Activated CD8-positive, alpha-beta memory T cell treated with anti-CD3 and anti-CD28 coated beads, Interleukin-2, amount 10 ng/mL, durations not matched to agents 7 days and 5 days (primary cell): ENCODE measurements around the gene FOXO3. TPM values are rescaled to one million over a fixed set of nuclear protein-coding genes. Genes with fewer than 3 reads are reported as not detected.

Experiments
- ATAC-seq: fragments of 150-1000 bp; cut with Tn5 transposase; one replicate; pipeline ENCODE4 v1.10.0; 2021; ENCODE audit warnings: moderate library complexity
- CTCF ChIA-PET: fragments of 350-600 bp; sonication (Branson Sonifier 250); formaldehyde crosslinking; loops from one replicate; lab custom pipeline; 2021; ENCODE audit warnings: antibody characterized with exemption; lab: Charles Lee
- DNase-seq: peaks from one replicate; pipeline ENCODE4 v3.0.0-alpha.2; 2020
- H3K27ac Mint-ChIP-seq: one replicate; pipeline ENCODE4 v1.8.0; 2021; ENCODE audit warnings: mild to moderate bottlenecking, mixed read lengths
- H3K27me3 Mint-ChIP-seq: one replicate; pipeline ENCODE4 v1.8.0; 2021; ENCODE audit warnings: mixed read lengths
- H3K36me3 Mint-ChIP-seq: one replicate; pipeline ENCODE4 v1.8.0; 2021; ENCODE audit warnings: mild to moderate bottlenecking, mixed read lengths
- H3K4me1 Mint-ChIP-seq: one replicate; pipeline ENCODE4 v1.8.0; 2021; ENCODE audit warnings: mixed read lengths
- H3K4me3 Mint-ChIP-seq: one replicate; pipeline ENCODE4 v1.8.0; 2021; ENCODE audit warnings: mild to moderate bottlenecking, moderate library complexity, mixed read lengths
- H3K9me3 Mint-ChIP-seq: one replicate; pipeline ENCODE4 v1.8.0; 2022; ENCODE audit warnings: low read depth, mixed read lengths
- total RNA-seq, 2 experiments: library from RNA; stranded (reverse); gene quantifications; one replicate each; pipeline ENCODE4 v1.2.3, GENCODE V29; 2021

Gene FOXO3
- total RNA-seq, 2 experiments from 2014 or later, result 13.4 to 14.7 TPM

DNA sequence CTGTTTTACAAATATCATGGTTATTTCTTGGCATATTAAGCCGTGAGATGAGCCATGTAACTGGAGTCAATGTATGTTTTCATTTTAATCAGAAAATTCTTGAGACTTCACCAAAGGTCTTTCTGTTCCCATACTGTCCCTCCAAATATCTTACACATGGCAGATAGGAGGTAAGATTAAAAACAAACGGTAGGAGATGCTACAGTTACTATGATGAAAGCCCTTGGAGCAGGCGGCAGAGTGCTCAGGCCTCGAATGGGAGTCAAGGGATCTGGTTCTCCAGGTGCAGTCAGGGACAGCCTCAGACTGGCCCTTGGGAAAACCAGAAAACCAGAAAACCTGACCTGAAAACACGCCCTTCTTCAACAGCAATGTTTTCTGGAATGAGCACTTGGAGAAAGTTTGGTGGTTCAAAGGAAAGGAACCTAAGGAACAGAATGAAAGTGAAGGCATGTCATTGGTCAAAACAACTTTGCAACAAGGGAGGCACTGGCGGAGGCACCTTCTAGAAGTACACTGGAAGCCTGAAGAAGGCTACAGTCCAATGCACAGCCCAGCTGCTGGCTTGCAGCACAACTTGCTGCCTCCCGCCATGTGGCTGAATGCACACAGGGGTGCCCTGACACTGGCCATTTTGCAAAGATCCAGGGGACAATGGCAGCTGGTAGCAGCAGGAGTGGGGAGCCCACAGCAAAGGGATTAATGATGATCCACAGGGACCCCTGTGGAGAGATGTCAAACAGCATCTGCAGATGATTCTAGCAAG, 17.4 kb upstream of the FOXO3 start:
- CTCF ChIA-PET, result interaction anchor here (1.2 to 8.9 kb wide), 11 partner anchors 15 to 535 kb away, joined by 3 to 115 read pairs (median 7); partner anchors contain the start of gene ARMC2
- H3K27me3 Mint-ChIP-seq, result peaks cover 16% of the 10 kb centered on the region
- peaks cover 2% of the 10 kb centered on the region for H3K9me3 Mint-ChIP-seq
- peaks cover 2% of the 10 kb centered on the region for H3K36me3 Mint-ChIP-seq
- no peak overlapping the region for H3K4me3 Mint-ChIP-seq
- ATAC-seq (no peak), DNase-seq (no peak)
- no peak overlapping the region for H3K27ac Mint-ChIP-seq
- peaks cover 19% of the 10 kb centered on the region for H3K4me1 Mint-ChIP-seq

DNA sequence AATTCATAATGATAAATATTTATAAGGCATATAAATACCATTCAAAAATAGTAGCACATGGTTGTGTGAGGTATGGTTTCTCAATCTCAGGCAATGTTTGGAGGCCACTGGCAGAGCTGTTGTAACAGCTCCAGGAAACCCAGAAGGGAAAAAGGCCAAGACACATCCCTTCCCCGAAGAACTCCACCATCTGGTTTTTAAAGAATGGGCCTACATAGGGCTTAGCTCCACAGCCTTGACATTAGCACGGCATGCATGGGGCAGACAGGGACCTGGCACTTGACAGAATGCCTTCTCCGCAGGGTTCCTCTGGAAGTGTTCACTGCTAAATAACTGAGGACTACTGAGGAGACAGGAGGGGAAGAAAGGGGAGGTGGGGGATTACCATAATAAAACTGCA, 16.1 kb upstream of the FOXO3 start:
- H3K36me3 Mint-ChIP-seq, result peaks cover under 1% of the 10 kb centered on the region
- peaks cover under 1% of the 10 kb centered on the region for H3K9me3 Mint-ChIP-seq
- H3K27me3 Mint-ChIP-seq, result peaks cover 15% of the 10 kb centered on the region
- peaks cover 19% of the 10 kb centered on the region for H3K4me1 Mint-ChIP-seq
- no peak for ATAC-seq
- DNase-seq, result no peak
- CTCF ChIA-PET, result interaction anchor here (0.8 to 8.9 kb wide), 4 partner anchors 239 to 529 kb away, joined by 3 to 115 read pairs (median 6); no protein-coding TSS in a partner anchor
- no peak overlapping the region for H3K27ac Mint-ChIP-seq
- H3K4me3 Mint-ChIP-seq, result no peak overlapping the region

DNA sequence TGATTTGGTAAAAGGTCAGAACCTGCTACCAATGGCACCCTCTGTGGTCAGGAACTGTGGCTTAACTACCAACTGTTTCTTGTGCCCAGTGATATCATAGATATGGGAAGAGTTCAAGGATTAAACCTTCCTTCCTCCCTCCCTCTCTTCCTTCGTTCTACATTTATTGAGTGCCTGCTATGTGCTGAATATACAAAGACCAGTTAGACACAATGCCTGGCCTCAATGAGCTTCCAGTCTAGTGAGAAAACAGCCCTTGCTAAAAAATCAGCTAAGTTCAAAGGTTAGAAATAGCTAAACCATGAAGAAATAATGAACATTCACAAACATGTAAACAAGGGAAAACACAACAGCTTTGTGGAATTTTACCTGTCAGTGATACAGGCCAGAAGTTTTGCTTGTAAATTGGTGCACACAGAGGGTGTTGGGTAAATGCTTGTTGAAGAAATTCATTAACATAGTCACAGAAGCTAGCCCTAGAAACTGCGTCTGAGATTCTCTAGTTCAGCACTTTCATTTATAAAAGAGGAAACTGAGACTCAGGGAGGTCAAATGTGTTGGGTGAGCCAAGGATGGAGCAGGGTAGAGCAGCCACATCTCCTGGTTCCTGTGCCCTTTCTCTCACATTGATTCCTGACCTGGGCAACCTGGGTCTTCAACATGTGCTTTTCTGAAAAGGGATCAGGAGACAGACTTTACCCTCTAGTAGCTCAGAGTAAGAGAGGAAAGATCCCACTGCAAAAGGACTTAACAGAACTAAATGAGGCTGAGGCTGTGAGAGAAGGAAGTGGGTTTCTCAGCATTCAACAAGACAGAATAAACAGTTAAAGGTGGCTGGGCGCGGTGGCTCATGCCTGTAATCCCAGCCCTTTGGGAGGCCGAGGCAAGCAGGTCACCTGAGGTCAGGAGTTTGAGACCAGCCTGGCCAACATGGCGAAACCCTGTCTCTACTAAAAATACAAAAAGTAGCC, 14.4 kb upstream of the FOXO3 start:
- CTCF ChIA-PET, result interaction anchor here (1.1 to 8.9 kb wide), 8 partner anchors 11 to 527 kb away, joined by 3 to 115 read pairs (median 6); partner anchors contain the start of gene ARMC2
- no peak for DNase-seq
- H3K4me3 Mint-ChIP-seq, result no peak overlapping the region
- peaks cover 6% of the 10 kb centered on the region for H3K27me3 Mint-ChIP-seq
- ATAC-seq, result no peak
- peaks cover 19% of the 10 kb centered on the region for H3K4me1 Mint-ChIP-seq
- H3K9me3 Mint-ChIP-seq, result no peaks in the 10 kb centered on the region
- H3K36me3 Mint-ChIP-seq, result no peaks in the 10 kb centered on the region
- H3K27ac Mint-ChIP-seq, result peak overlapping the region; percentile 69

DNA sequence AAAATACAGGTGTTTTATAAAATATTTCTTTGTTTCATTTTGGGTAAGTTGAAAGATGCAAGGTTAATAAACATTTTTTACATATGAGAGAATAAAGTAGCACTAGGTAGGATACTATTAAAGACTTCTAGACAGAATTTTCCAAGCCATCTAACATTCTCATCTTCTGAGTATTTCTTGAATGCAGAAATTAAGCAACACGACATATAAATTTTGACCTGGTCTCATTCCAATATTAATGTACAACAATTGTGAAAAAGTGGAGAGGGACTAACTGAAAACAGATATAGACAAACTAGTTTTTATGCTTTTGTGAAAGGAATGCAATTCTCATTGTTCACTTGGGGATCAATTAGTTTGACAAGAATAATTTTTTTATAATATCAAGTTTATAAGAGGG, 11.5 kb upstream of the FOXO3 start:
- Mint-ChIP-seq H3K27me3 (peaks cover 5% of the 10 kb centered on the region), H3K36me3 (no peaks in the 10 kb centered on the region), H3K4me1 (peaks cover 11% of the 10 kb centered on the region), H3K4me3 (no peak overlapping the region), H3K27ac (no peak overlapping the region), H3K9me3 (no peaks in the 10 kb centered on the region)
- CTCF ChIA-PET, result no interaction called here
- ATAC-seq (no peak), DNase-seq (no peak)

DNA sequence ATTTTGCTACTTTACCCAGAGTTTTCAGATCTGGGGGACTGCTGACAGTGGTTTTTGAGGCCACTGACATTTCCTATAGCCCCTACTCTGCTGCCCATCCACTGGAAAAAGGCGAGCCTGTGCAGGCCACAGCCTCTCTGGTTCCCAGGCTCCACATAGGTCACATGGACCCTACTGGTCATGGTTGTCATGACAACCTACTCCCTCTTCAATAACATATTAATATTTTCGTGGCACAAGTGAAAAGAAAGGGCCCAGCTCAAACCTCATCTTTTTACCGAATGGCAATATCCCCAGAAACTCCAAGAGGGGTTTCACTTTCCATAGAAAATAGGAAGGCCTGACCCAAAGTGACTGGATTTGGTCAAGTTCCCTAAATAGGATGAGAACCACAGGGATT, 11.0 kb upstream of the FOXO3 start:
- CTCF ChIA-PET, result interaction anchor here (1.8 kb wide), 1 partner anchor 8 kb away, joined by 8 read pairs; no protein-coding TSS in a partner anchor
- H3K4me1 Mint-ChIP-seq, result peaks cover 11% of the 10 kb centered on the region
- no peaks in the 10 kb centered on the region for H3K9me3 Mint-ChIP-seq
- no peak overlapping the region for H3K4me3 Mint-ChIP-seq
- ATAC-seq (no peak), DNase-seq (no peak)
- no peaks in the 10 kb centered on the region for H3K36me3 Mint-ChIP-seq
- peaks cover 5% of the 10 kb centered on the region for H3K27me3 Mint-ChIP-seq
- no peak overlapping the region for H3K27ac Mint-ChIP-seq

DNA sequence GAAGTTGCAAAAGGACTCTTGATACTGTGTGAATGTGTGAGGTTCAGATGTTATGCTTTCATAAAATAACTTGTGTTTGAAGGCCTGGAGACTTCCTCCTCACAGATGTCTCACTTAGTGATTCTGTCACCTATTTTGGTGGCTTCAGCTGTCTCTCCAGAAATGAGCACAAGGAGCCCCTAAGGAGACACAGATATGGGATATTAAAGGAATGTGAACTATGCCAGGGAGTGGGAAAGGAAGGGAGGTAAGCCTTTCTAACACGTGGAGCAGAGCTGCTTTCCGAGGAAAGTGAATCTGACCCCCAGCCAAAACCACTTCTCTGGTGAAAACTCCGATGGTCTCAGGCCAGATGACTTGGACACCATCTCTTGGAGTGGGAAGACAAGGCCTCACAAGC, 10.5 kb upstream of the FOXO3 start:
- Mint-ChIP-seq H3K27me3 (peaks cover 8% of the 10 kb centered on the region), H3K36me3 (no peaks in the 10 kb centered on the region), H3K27ac (no peak overlapping the region), H3K4me3 (no peak overlapping the region), H3K9me3 (no peaks in the 10 kb centered on the region), H3K4me1 (peaks cover 11% of the 10 kb centered on the region)
- CTCF ChIA-PET, result interaction anchor here (1.8 kb wide), 1 partner anchor 9 kb away, joined by 8 read pairs; no protein-coding TSS in a partner anchor
- ATAC-seq (no peak), DNase-seq (no peak)

DNA sequence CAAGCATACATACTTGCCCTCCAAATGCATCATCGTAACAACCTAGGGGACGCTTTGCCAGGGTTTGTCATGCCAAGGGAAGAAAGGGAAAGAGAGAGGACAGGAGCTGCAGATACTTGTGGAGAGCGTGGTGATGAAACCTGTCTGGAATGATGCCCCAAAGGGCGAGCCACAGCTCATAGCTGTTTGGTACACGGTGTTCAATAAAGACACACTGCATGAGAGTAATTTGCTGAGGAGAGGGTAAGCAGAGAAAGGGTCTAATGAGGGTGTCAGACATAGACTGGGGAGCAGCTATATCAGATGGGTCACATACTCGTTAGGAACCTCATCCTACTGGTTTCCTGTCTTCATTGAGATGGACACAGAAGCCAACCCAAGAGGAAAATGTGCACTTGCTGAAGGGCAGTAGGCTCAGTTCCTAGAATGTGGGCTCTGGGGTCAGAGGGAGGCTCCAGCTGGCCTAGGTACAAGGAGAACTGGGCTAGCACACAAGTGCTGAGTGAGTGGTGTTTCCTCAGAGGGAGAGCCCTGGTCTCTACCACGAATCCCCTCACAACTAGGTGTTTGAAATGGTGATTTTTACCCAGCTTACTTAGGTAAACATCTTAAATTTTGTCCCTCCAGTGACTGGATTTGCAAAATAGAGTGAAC, 5.2 kb upstream of the FOXO3 start:
- Mint-ChIP-seq H3K4me3 (no peak overlapping the region), H3K27me3 (peaks cover 22% of the 10 kb centered on the region), H3K27ac (no peak overlapping the region), H3K9me3 (no peaks in the 10 kb centered on the region), H3K4me1 (peaks cover 12% of the 10 kb centered on the region), H3K36me3 (no peaks in the 10 kb centered on the region)
- DNase-seq, result no peak
- ATAC-seq, result no peak
- CTCF ChIA-PET, result interaction anchor here (0.6 to 3.2 kb wide), 3 partner anchors 14 to 280 kb away, joined by 4 to 17 read pairs (median 4); no protein-coding TSS in a partner anchor

DNA sequence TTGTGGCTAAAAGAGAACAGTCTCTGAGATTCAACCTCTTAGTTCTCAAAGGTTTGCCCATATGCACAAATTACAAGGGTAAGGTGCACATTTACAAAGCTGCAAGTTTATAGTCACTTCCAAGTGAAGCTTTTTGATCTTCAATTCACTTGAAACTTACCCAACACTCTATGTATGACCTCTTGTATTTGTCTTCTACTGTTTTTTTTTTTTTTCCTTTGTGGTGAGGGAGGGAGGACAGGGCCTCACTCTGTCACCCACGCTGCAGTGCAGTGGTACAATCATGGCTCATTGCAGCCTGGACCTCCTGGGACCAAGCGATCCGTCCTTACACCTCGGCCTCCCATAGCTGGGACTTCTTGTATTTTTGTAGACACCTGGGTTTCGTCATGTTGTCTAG, 4.5 kb upstream of the FOXO3 start:
- Mint-ChIP-seq H3K4me3 (no peak overlapping the region), H3K4me1 (peaks cover 12% of the 10 kb centered on the region), H3K36me3 (no peaks in the 10 kb centered on the region), H3K27ac (no peak overlapping the region), H3K27me3 (peaks cover 22% of the 10 kb centered on the region), H3K9me3 (no peaks in the 10 kb centered on the region)
- no peak for DNase-seq
- CTCF ChIA-PET, result interaction anchor here (0.9 to 1.4 kb wide), 2 partner anchors 9 to 280 kb away, joined by 3 to 4 read pairs; no protein-coding TSS in a partner anchor
- no peak for ATAC-seq

DNA sequence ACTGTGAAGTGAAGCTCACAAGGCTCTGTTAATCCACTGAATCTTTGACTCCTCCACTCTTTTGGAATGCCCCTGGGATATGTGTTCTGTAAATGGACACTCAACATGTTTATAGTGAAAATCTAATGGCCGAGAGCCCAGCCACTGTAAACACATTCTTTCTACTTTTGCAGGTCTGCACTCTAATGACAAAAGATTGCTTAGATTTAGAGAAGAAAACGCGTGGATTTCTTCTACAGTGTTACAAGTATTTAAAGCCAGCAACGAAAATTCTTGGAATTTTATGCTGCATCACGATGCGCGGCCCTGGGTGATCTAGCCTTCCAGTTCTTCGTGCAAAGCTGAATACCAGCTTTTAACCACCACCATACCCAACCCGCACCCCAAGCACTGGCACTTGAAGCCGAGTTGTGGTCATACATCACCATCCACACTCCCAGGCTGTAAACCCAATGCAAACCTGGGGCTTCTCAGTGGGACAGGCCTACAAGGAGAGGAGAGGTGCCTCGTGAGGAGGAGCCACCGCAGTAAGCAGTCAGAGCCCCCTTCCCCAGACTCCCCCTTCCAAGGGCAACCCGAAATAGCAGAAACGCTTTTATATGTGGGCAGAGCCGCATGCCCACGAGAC, 3.7 kb upstream of the FOXO3 start:
- Mint-ChIP-seq H3K4me3 (peak overlapping the region; percentile 91), H3K9me3 (no peaks in the 10 kb centered on the region), H3K27me3 (peaks cover 22% of the 10 kb centered on the region), H3K27ac (peak overlapping the region; percentile 28), H3K36me3 (peaks cover 4% of the 10 kb centered on the region), H3K4me1 (peaks cover 15% of the 10 kb centered on the region)
- CTCF ChIA-PET, result interaction anchor here (0.9 to 2.5 kb wide), 5 partner anchors 8 to 336 kb away, joined by 3 to 9 read pairs (median 6); no protein-coding TSS in a partner anchor
- DNase-seq (no peak), ATAC-seq (no peak)

DNA sequence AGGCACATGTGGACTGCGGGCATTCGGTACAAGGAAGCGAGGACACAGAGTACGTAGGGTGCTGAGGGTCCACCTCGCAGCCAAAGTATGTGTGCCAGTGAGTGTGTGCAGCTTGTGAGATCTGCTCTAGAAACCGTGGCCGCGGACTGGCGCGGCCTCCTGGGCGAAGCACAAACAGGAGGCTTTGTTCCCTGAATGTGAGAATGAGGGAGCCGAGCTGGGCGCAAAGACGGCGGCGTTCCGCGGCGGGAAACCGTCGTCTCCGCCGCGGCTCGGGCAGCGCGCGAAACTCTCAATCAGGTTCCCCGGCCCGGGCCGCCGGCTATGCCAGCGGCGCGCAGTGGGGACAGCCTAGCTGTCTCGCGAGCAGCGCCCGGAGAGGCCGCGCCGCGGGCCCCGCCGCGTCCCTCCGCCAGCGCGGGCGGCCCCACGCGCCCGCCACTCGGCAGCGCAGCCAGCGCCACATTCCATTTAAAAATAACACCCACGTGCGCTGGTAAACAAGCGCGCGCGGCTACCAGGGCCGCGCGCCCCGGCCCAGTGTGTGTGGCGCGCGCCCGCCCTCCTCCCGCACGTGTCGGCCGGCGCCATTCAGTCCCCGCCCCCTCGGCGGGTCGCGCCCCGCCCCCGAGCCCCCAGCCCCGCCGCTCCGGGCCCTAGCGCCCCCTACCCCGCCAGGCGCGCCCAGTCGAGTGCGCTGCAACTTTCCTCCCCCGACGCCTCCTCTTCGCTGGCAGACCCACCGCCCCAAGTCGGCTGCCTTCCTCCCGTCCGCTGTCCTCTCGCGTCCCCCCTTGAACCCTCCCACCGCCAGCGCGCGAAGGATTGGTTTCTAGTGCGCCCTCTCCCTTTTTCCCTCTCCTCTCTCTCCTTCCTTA, 3.0 kb upstream of the FOXO3 start:
- CTCF ChIA-PET, result interaction anchor here (0.8 to 2.5 kb wide), 8 partner anchors 12 to 516 kb away, joined by 3 to 9 read pairs (median 6); no protein-coding TSS in a partner anchor
- H3K27ac Mint-ChIP-seq, result peak overlapping the region; percentile 95
- DNase-seq (peak; percentile 75), ATAC-seq (peak; percentile 35)
- H3K36me3 Mint-ChIP-seq, result peaks cover 11% of the 10 kb centered on the region
- H3K9me3 Mint-ChIP-seq, result no peaks in the 10 kb centered on the region
- H3K27me3 Mint-ChIP-seq, result peaks cover 24% of the 10 kb centered on the region
- H3K4me1 Mint-ChIP-seq, result peaks cover 23% of the 10 kb centered on the region
- peak overlapping the region; percentile 91 for H3K4me3 Mint-ChIP-seq

DNA sequence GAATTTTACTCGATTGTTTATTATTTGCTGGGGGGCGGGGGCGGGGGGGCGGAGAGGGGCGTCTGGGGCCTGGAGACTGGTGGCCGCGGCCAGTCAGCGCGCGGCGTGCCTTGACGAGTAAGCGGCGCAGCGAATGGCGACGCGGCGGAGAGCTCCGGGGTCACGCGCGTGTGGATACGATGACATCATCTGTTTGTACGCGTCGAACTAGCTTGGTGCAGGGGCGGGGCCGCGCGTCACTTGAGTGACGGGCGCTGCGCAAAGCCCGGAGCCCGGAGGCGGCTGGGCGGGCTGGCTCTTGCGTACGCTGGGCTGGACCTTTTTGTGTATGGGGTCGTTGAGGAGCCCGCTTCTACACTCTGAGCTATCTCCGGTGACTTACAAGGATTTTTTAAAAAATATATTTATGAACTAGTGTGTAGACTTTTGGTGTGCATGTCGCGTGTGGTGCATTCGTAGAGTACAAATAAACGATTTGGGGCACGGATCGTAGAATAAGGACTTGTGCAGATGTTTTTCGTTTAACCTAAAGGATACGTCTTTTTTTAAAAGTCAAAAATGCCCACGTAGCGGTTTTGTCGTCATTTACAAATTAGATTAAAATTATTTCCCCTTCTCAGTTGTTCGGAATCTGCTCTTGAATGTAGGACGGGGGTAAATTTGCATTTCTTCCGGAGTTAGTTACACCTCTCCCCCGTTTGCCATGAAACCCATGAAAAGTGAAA, 2.2 kb upstream of the FOXO3 start:
- ATAC-seq (peak; percentile 76), DNase-seq (peak; percentile 98)
- CTCF ChIA-PET, result interaction anchor here (0.8 to 2.5 kb wide), 9 partner anchors 12 to 515 kb away, joined by 3 to 9 read pairs (median 5); no protein-coding TSS in a partner anchor
- Mint-ChIP-seq H3K36me3 (peaks cover 16% of the 10 kb centered on the region), H3K27ac (peak overlapping the region; percentile 95), H3K4me1 (peaks cover 28% of the 10 kb centered on the region), H3K4me3 (peak overlapping the region; percentile 91), H3K27me3 (peaks cover 22% of the 10 kb centered on the region), H3K9me3 (no peaks in the 10 kb centered on the region)
